ENCODE data around the gene DAAM2. TPM values are rescaled to one million over a fixed set of nuclear protein-coding genes. Genes with fewer than 3 reads are reported as not detected.

DAAM2 gene
- total and polyA plus RNA-seq, 2 donors (not counting 1 experiment from before 2014, with no cell fraction given), result 41.5 to 48.2 TPM

GRCh38 chr6:39816747-39817146 is 24.6 kb downstream of the DAAM2 start:
- peaks cover 20% of the 10 kb centered on the region for H3K4me1 ChIP-seq (ENCODE audit: control insufficient read depth, extremely low read depth, insufficient read depth, low read length)
- no peaks in the 10 kb centered on the region for H4K20me1 ChIP-seq (ENCODE audit: control insufficient read depth, extremely low read depth, insufficient read depth, low read length)
- no peaks in the 10 kb centered on the region for H3K9me3 ChIP-seq (ENCODE audit: control insufficient read depth, insufficient read depth, low read depth, low read length)
- H2AFZ ChIP-seq (ENCODE audit: low read length), result no peak overlapping the region
- no peaks in the 10 kb centered on the region for H3K27me3 ChIP-seq (ENCODE audit: control insufficient read depth, insufficient read depth, low read length)
- no peak overlapping the region for H3K9ac ChIP-seq (ENCODE audit: insufficient read depth, low read length)
- H3K79me2 ChIP-seq (ENCODE audit: control insufficient read depth, insufficient read depth, low read length), result no peaks in the 10 kb centered on the region
- peak in 1 of 2 donors; percentile 51 for DNase-seq (ENCODE audit: low read depth in 2 of 2)
- H3K36me3 ChIP-seq (ENCODE audit: control insufficient read depth, insufficient read depth, low read length), result no peaks in the 10 kb centered on the region
- no peak overlapping the region for H3K4me3 ChIP-seq (replicated peaks in 1 of 4; ENCODE audit: control extremely low read depth in 1 of 4, insufficient read depth in 1 of 4, low read depth in 3 of 4, low read length in 4 of 4)
- H3K4me2 ChIP-seq (ENCODE audit: extremely low read depth, insufficient read depth, low read length), result no peak overlapping the region
- TF ChIP-seq EZH2 (IDR thresholded peaks at IDR 0.05; ENCODE audit: low read length, missing control alignments) (no peak), CTCF (conservative IDR thresholded peaks at IDR 0.05 in 1 of 2, IDR thresholded peaks at IDR 0.05 in 1 of 2; ENCODE audit: low read depth in 1 of 2, low read length in 2 of 2) (no peak)
- no peak overlapping the region for H3K27ac ChIP-seq (ENCODE audit: insufficient read depth, low read length)

GRCh38 chr6:39818695-39819094 is 26.5 kb downstream of the DAAM2 start:
- Histone ChIP-seq H4K20me1 (ENCODE audit: control insufficient read depth, extremely low read depth, insufficient read depth, low read length) (no peaks in the 10 kb centered on the region), H3K9ac (ENCODE audit: insufficient read depth, low read length) (no peak overlapping the region), H3K27me3 (ENCODE audit: control insufficient read depth, insufficient read depth, low read length) (no peaks in the 10 kb centered on the region), H3K4me1 (ENCODE audit: control insufficient read depth, extremely low read depth, insufficient read depth, low read length) (peaks cover 16% of the 10 kb centered on the region), H3K79me2 (ENCODE audit: control insufficient read depth, insufficient read depth, low read length) (no peaks in the 10 kb centered on the region), H2AFZ (ENCODE audit: low read length) (no peak overlapping the region), H3K27ac (ENCODE audit: insufficient read depth, low read length) (peak overlapping the region; percentile 2), H3K4me3 (replicated peaks in 1 of 4; ENCODE audit: control extremely low read depth in 1 of 4, insufficient read depth in 1 of 4, low read depth in 3 of 4, low read length in 4 of 4) (no peak overlapping the region), H3K4me2 (ENCODE audit: extremely low read depth, insufficient read depth, low read length) (no peak overlapping the region), H3K9me3 (ENCODE audit: control insufficient read depth, insufficient read depth, low read depth, low read length) (no peaks in the 10 kb centered on the region), H3K36me3 (ENCODE audit: control insufficient read depth, insufficient read depth, low read length) (no peaks in the 10 kb centered on the region)
- DNase-seq (ENCODE audit: low read depth in 2 of 2), result peak; percentile 32 to 34
- no peak for TF ChIP-seq EZH2 (IDR thresholded peaks at IDR 0.05; ENCODE audit: low read length, missing control alignments)
- no peak for TF ChIP-seq CTCF (conservative IDR thresholded peaks at IDR 0.05 in 1 of 2, IDR thresholded peaks at IDR 0.05 in 1 of 2; ENCODE audit: low read depth in 1 of 2, low read length in 2 of 2)

GRCh38 chr6:39819228-39819627 is 27.1 kb downstream of the DAAM2 start:
- H4K20me1 ChIP-seq (ENCODE audit: control insufficient read depth, extremely low read depth, insufficient read depth, low read length), result no peaks in the 10 kb centered on the region
- H3K27me3 ChIP-seq (ENCODE audit: control insufficient read depth, insufficient read depth, low read length), result no peaks in the 10 kb centered on the region
- H3K36me3 ChIP-seq (ENCODE audit: control insufficient read depth, insufficient read depth, low read length), result no peaks in the 10 kb centered on the region
- H3K4me3 ChIP-seq (replicated peaks in 1 of 4; ENCODE audit: control extremely low read depth in 1 of 4, insufficient read depth in 1 of 4, low read depth in 3 of 4, low read length in 4 of 4), result no peak overlapping the region
- peak overlapping the region; percentile 2 for H3K27ac ChIP-seq (ENCODE audit: insufficient read depth, low read length)
- H3K9ac ChIP-seq (ENCODE audit: insufficient read depth, low read length), result no peak overlapping the region
- TF ChIP-seq EZH2 (IDR thresholded peaks at IDR 0.05; ENCODE audit: low read length, missing control alignments) (no peak), CTCF (conservative IDR thresholded peaks at IDR 0.05 in 1 of 2, IDR thresholded peaks at IDR 0.05 in 1 of 2; ENCODE audit: low read depth in 1 of 2, low read length in 2 of 2) (no peak)
- no peak overlapping the region for H3K4me2 ChIP-seq (ENCODE audit: extremely low read depth, insufficient read depth, low read length)
- H3K9me3 ChIP-seq (ENCODE audit: control insufficient read depth, insufficient read depth, low read depth, low read length), result no peaks in the 10 kb centered on the region
- peaks cover under 1% of the 10 kb centered on the region for H3K79me2 ChIP-seq (ENCODE audit: control insufficient read depth, insufficient read depth, low read length)
- peaks cover 16% of the 10 kb centered on the region for H3K4me1 ChIP-seq (ENCODE audit: control insufficient read depth, extremely low read depth, insufficient read depth, low read length)
- no peak overlapping the region for H2AFZ ChIP-seq (ENCODE audit: low read length)
- DNase-seq (ENCODE audit: low read depth in 2 of 2), result peak in 1 of 2 donors; percentile 45
